ENCODE measurements around the gene STK25. TPM values are rescaled to one million over a fixed set of nuclear protein-coding genes. Genes with fewer than 3 reads are reported as not detected.

Gene STK25
- total and polyA plus RNA-seq, 2 donors (not counting 1 experiment from before 2014, with no cell fraction given): 168 to 197 TPM

GRCh38 chr2:241551998-241552737 lies 43.8 kb upstream of the STK25 start:
- H3K27me3 ChIP-seq (ENCODE audit: control insufficient read depth, insufficient read depth, low read length): no peaks in the 10 kb centered on the region
- no peak overlapping the region for H2AFZ ChIP-seq (ENCODE audit: low read length)
- TF ChIP-seq CTCF (conservative IDR thresholded peaks at IDR 0.05 in 1 of 2, IDR thresholded peaks at IDR 0.05 in 1 of 2; ENCODE audit: low read depth in 1 of 2, low read length in 2 of 2) (no peak), EZH2 (IDR thresholded peaks at IDR 0.05; ENCODE audit: low read length, missing control alignments) (no peak)
- no peaks in the 10 kb centered on the region for H4K20me1 ChIP-seq (ENCODE audit: control insufficient read depth, extremely low read depth, insufficient read depth, low read length)
- no peaks in the 10 kb centered on the region for H3K36me3 ChIP-seq (ENCODE audit: control insufficient read depth, insufficient read depth, low read length)
- H3K79me2 ChIP-seq (ENCODE audit: control insufficient read depth, insufficient read depth, low read length): no peaks in the 10 kb centered on the region
- no peak overlapping the region for H3K9ac ChIP-seq (ENCODE audit: insufficient read depth, low read length)
- no peak for DNase-seq (ENCODE audit: low read depth in 2 of 2)
- no peaks in the 10 kb centered on the region for H3K9me3 ChIP-seq (ENCODE audit: control insufficient read depth, insufficient read depth, low read depth, low read length)
- H3K4me2 ChIP-seq (ENCODE audit: extremely low read depth, insufficient read depth, low read length): no peak overlapping the region
- no peak overlapping the region for H3K4me3 ChIP-seq (replicated peaks in 1 of 4; ENCODE audit: control extremely low read depth in 1 of 4, insufficient read depth in 1 of 4, low read depth in 3 of 4, low read length in 4 of 4)
- H3K27ac ChIP-seq (ENCODE audit: insufficient read depth, low read length): no peak overlapping the region
- H3K4me1 ChIP-seq (ENCODE audit: control insufficient read depth, extremely low read depth, insufficient read depth, low read length): peaks cover 24% of the 10 kb centered on the region

GRCh38 chr2:241551599-241551997 lies 43.2 kb upstream of the STK25 start:
- Histone ChIP-seq H3K79me2 (ENCODE audit: control insufficient read depth, insufficient read depth, low read length) (no peaks in the 10 kb centered on the region), H2AFZ (ENCODE audit: low read length) (no peak overlapping the region), H3K27ac (ENCODE audit: insufficient read depth, low read length) (no peak overlapping the region), H3K4me2 (ENCODE audit: extremely low read depth, insufficient read depth, low read length) (no peak overlapping the region), H4K20me1 (ENCODE audit: control insufficient read depth, extremely low read depth, insufficient read depth, low read length) (no peaks in the 10 kb centered on the region), H3K9me3 (ENCODE audit: control insufficient read depth, insufficient read depth, low read depth, low read length) (no peaks in the 10 kb centered on the region), H3K4me1 (ENCODE audit: control insufficient read depth, extremely low read depth, insufficient read depth, low read length) (peaks cover 30% of the 10 kb centered on the region), H3K4me3 (replicated peaks in 1 of 4; ENCODE audit: control extremely low read depth in 1 of 4, insufficient read depth in 1 of 4, low read depth in 3 of 4, low read length in 4 of 4) (no peak overlapping the region), H3K27me3 (ENCODE audit: control insufficient read depth, insufficient read depth, low read length) (no peaks in the 10 kb centered on the region), H3K36me3 (ENCODE audit: control insufficient read depth, insufficient read depth, low read length) (no peaks in the 10 kb centered on the region), H3K9ac (ENCODE audit: insufficient read depth, low read length) (no peak overlapping the region)
- TF ChIP-seq CTCF (conservative IDR thresholded peaks at IDR 0.05 in 1 of 2, IDR thresholded peaks at IDR 0.05 in 1 of 2; ENCODE audit: low read depth in 1 of 2, low read length in 2 of 2): no peak
- TF ChIP-seq EZH2 (IDR thresholded peaks at IDR 0.05; ENCODE audit: low read length, missing control alignments): no peak
- no peak for DNase-seq (ENCODE audit: low read depth in 2 of 2)

GRCh38 chr2:241550616-241551580 lies 42.5 kb upstream of the STK25 start:
- no peaks in the 10 kb centered on the region for H3K27me3 ChIP-seq (ENCODE audit: control insufficient read depth, insufficient read depth, low read length)
- H3K9ac ChIP-seq (ENCODE audit: insufficient read depth, low read length): no peak overlapping the region
- H3K36me3 ChIP-seq (ENCODE audit: control insufficient read depth, insufficient read depth, low read length): no peaks in the 10 kb centered on the region
- no peak overlapping the region for H2AFZ ChIP-seq (ENCODE audit: low read length)
- no peaks in the 10 kb centered on the region for H4K20me1 ChIP-seq (ENCODE audit: control insufficient read depth, extremely low read depth, insufficient read depth, low read length)
- H3K4me3 ChIP-seq (replicated peaks in 1 of 4; ENCODE audit: control extremely low read depth in 1 of 4, insufficient read depth in 1 of 4, low read depth in 3 of 4, low read length in 4 of 4): no peak overlapping the region
- DNase-seq (ENCODE audit: low read depth in 2 of 2): no peak
- H3K27ac ChIP-seq (ENCODE audit: insufficient read depth, low read length): no peak overlapping the region
- peaks cover 36% of the 10 kb centered on the region for H3K4me1 ChIP-seq (ENCODE audit: control insufficient read depth, extremely low read depth, insufficient read depth, low read length)
- H3K4me2 ChIP-seq (ENCODE audit: extremely low read depth, insufficient read depth, low read length): peak overlapping the region; percentile 77
- TF ChIP-seq EZH2 (IDR thresholded peaks at IDR 0.05; ENCODE audit: low read length, missing control alignments) (no peak), CTCF (conservative IDR thresholded peaks at IDR 0.05 in 1 of 2, IDR thresholded peaks at IDR 0.05 in 1 of 2; ENCODE audit: low read depth in 1 of 2, low read length in 2 of 2) (no peak)
- H3K79me2 ChIP-seq (ENCODE audit: control insufficient read depth, insufficient read depth, low read length): no peaks in the 10 kb centered on the region
- no peaks in the 10 kb centered on the region for H3K9me3 ChIP-seq (ENCODE audit: control insufficient read depth, insufficient read depth, low read depth, low read length)

Measured in fibroblast of lung (primary cell).